ENCODE measurements around the gene PPIH.

PPIH gene

DNA sequence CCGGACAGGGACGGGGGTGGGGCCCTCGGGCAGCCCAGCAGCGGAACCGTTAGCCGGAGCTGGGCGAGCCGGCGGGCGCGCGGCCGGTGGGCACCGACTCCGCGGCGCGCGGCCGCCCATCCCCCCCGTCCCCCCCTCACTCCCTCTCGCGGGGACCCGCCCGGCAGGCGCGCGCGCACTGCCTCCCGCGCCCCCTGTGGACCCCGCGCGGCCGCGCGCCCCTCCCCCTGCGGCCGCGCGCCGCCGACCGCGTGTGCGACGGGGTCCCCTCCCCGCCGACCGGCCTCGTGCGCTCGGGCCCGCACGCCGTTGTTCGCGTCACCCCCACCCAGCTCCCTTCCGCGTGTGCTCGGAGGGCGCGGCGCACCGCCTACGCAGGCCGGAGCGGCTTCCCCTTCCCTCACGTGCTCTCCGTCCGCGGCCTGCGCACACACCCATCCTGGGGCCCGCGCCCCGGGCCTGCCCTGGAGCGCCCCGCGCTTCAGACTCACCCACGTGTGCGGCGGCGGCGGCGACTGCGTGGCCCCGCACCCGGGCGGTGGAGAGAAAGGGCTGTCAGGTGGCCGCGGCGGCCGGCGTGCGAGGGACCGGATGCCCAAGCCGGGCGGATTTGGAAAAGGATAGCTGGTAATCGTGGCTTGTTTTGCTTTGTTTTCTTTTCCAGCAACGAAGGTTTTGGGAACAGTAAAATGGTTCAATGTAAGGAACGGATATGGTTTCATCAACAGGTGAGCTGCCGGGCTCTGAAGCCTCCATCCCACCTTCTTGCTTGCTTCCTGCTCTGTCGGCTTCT, 24.7 kb downstream of the PPIH start:
- Histone ChIP-seq H3K4me1 (ENCODE audit: insufficient read depth, low read length) (peaks cover 57% of the 10 kb centered on the region), H3K27ac (ENCODE audit: low read depth, low read length) (peak overlapping the region; percentile 53)

DNA sequence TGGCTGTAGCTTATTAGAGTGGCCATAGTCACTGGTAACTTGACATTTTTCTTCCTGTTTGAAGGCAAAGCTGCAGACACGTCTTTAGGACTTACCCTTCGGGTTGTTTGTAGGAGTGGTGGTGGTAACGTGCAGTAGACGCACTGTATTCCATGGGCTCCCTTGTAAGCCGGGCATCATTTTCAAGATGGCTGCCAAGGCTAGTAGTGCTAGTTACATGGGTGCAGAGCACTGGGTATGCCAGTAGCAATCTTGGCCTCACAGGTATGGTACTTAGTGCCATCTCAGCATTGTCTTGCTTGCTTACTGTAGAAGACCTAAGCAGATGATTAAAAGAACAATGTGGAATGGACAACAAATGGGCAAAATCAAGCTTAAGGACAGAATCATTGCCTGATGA, 25.9 kb downstream of the PPIH start:
- Histone ChIP-seq H3K9ac (ENCODE audit: low read length) (peak overlapping the region; percentile 22), H3K36me3 (ENCODE audit: insufficient read depth, low read length) (no peaks in the 10 kb centered on the region), H3K4me1 (ENCODE audit: insufficient read depth, low read length) (peaks cover 69% of the 10 kb centered on the region), H3K4me3 (ENCODE audit: low read depth in 1 of 2, low read length in 2 of 2) (peak overlapping the region in 1 of 2 donors; percentile 58), H3K27ac (ENCODE audit: low read depth, low read length) (no peak overlapping the region), H3K9me3 (ENCODE audit: low read length) (no peaks in the 10 kb centered on the region), H3K27me3 (ENCODE audit: control insufficient read depth in 1 of 2, insufficient read depth in 2 of 2, low read length in 2 of 2) (no peaks in the 10 kb centered on the region)

More for the DNA sequence above, 24.7 kb downstream of the PPIH start:
- Histone ChIP-seq H3K9ac (ENCODE audit: low read length) (peak overlapping the region; percentile 22), H3K9me3 (ENCODE audit: low read length) (no peaks in the 10 kb centered on the region), H3K27me3 (ENCODE audit: control insufficient read depth in 1 of 2, insufficient read depth in 2 of 2, low read length in 2 of 2) (no peaks in the 10 kb centered on the region), H3K36me3 (ENCODE audit: insufficient read depth, low read length) (no peaks in the 10 kb centered on the region), H3K4me3 (ENCODE audit: low read depth in 1 of 2, low read length in 2 of 2) (peak overlapping the region; percentile 44 to 58)

- H3K9me3 ChIP-seq (ENCODE audit: low read length) = no peaks in the 10 kb centered on the region
- peaks cover 71% of the 10 kb centered on the region for H3K4me1 ChIP-seq (ENCODE audit: insufficient read depth, low read length)
- H3K27me3 ChIP-seq (ENCODE audit: control insufficient read depth in 1 of 2, insufficient read depth in 2 of 2, low read length in 2 of 2) = no peaks in the 10 kb centered on the region
- H3K27ac ChIP-seq (ENCODE audit: low read depth, low read length) = no peak overlapping the region
- H3K36me3 ChIP-seq (ENCODE audit: insufficient read depth, low read length) = no peaks in the 10 kb centered on the region
- no peak overlapping the region for H3K9ac ChIP-seq (ENCODE audit: low read length)
- H3K4me3 ChIP-seq (ENCODE audit: low read depth in 1 of 2, low read length in 2 of 2) = no peak overlapping the region
These were observed 28.2 kb downstream of the PPIH start for GRCh38 chr1:42686418-42686817.

DNA sequence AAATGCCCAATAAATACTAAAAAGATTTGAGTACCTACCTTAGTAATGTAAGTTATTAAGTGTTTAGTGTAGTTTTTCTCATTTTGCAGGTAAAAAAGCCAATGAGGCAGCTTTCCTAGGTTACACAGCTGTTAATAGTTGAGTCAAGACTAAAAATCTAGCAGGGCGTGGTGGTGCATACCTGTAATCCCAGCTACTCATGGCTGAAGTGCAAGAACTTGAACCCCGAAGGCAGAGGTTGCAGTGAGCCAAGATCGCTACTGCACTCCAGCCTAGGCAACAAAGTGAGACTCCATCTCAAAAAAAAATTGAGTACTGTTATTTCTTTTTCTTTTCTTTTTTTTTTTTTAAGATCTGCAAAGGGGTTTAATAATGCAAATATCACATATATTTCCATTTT, 31.7 kb downstream of the PPIH start:
- H3K9ac ChIP-seq (ENCODE audit: low read length) = no peak overlapping the region
- H3K4me3 ChIP-seq (ENCODE audit: low read depth in 1 of 2, low read length in 2 of 2) = no peak overlapping the region
- H3K27ac ChIP-seq (ENCODE audit: low read depth, low read length) = no peak overlapping the region
- H3K4me1 ChIP-seq (ENCODE audit: insufficient read depth, low read length) = peaks cover 66% of the 10 kb centered on the region
- H3K27me3 ChIP-seq (ENCODE audit: control insufficient read depth in 1 of 2, insufficient read depth in 2 of 2, low read length in 2 of 2) = no peaks in the 10 kb centered on the region
- no peaks in the 10 kb centered on the region for H3K9me3 ChIP-seq (ENCODE audit: low read length)
- H3K36me3 ChIP-seq (ENCODE audit: insufficient read depth, low read length) = peaks cover under 1% of the 10 kb centered on the region

DNA sequence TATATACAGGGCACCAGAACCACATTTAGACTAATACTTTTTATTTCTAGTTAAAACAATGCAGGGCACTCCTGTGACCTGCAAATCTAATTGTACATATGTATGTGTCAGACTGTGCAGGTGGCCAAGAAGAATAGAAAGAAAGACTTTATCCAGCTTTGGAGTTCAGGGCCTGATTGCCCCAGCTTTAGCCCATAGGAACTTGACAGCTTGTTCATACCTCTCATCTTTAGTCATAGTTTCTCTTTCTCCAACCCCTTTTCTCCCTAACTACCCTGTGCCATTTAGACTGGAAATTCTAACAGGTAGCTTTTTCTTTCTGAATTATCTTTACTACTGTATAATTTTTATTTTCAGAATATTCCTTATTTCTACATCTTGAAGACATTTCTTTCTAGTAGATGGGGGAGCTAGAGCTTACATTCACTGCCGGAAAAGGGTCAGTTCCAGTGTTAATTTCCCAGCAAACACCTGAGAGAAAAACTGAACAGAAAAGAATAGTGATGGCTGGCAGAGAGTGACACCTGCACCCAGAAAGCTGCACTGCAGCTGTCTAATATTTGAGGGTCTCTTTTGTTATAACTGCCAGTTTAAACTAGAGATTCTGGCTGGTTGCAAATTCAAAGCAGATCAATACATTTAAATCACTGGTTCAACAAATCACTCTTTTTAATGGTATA, 32.4 kb downstream of the PPIH start:
- H3K27ac ChIP-seq (ENCODE audit: low read depth, low read length) = no peak overlapping the region

DNA sequence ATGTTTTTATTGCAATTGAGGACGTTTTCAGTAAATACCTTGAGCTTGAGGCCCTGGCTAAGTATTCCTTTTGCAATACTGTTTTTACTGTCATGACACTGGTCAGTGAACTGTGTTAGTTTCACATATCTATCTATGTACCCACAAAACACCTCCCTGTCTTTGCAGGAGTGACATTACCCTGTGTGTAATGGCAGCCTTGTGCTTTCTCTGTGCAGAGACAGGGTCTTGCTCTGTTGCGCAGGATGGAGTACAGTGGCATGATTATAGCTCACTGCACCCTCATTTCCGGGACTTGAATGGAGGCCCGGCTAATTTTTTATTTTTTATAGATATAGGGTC, 32.9 kb downstream of the PPIH start:
- Histone ChIP-seq H3K4me3 (ENCODE audit: low read depth in 1 of 2, low read length in 2 of 2) (no peak overlapping the region), H3K27me3 (ENCODE audit: control insufficient read depth in 1 of 2, insufficient read depth in 2 of 2, low read length in 2 of 2) (no peaks in the 10 kb centered on the region), H3K9ac (ENCODE audit: low read length) (no peak overlapping the region), H3K27ac (ENCODE audit: low read depth, low read length) (no peak overlapping the region), H3K36me3 (ENCODE audit: insufficient read depth, low read length) (peaks cover 10% of the 10 kb centered on the region), H3K9me3 (ENCODE audit: low read length) (no peaks in the 10 kb centered on the region), H3K4me1 (ENCODE audit: insufficient read depth, low read length) (peaks cover 54% of the 10 kb centered on the region)

More for the DNA sequence above, 32.4 kb downstream of the PPIH start:
- H3K4me3 ChIP-seq (ENCODE audit: low read depth in 1 of 2, low read length in 2 of 2) = no peak overlapping the region
- H3K9ac ChIP-seq (ENCODE audit: low read length) = no peak overlapping the region
- H3K36me3 ChIP-seq (ENCODE audit: insufficient read depth, low read length) = peaks cover 5% of the 10 kb centered on the region
- H3K4me1 ChIP-seq (ENCODE audit: insufficient read depth, low read length) = peaks cover 59% of the 10 kb centered on the region
- H3K27me3 ChIP-seq (ENCODE audit: control insufficient read depth in 1 of 2, insufficient read depth in 2 of 2, low read length in 2 of 2) = no peaks in the 10 kb centered on the region
- no peaks in the 10 kb centered on the region for H3K9me3 ChIP-seq (ENCODE audit: low read length)

GRCh38 chr1:42692461-42692860, 34.2 kb downstream of the PPIH start:
- Histone ChIP-seq H3K27ac (ENCODE audit: low read depth, low read length) (no peak overlapping the region), H3K4me1 (ENCODE audit: insufficient read depth, low read length) (peaks cover 42% of the 10 kb centered on the region), H3K27me3 (ENCODE audit: control insufficient read depth in 1 of 2, insufficient read depth in 2 of 2, low read length in 2 of 2) (no peaks in the 10 kb centered on the region), H3K4me3 (ENCODE audit: low read depth in 1 of 2, low read length in 2 of 2) (no peak overlapping the region), H3K9ac (ENCODE audit: low read length) (no peak overlapping the region), H3K9me3 (ENCODE audit: low read length) (no peaks in the 10 kb centered on the region), H3K36me3 (ENCODE audit: insufficient read depth, low read length) (peaks cover 24% of the 10 kb centered on the region)

GRCh38 chr1:42692911-42693310, 34.7 kb downstream of the PPIH start:
- Histone ChIP-seq H3K4me1 (ENCODE audit: insufficient read depth, low read length) (peaks cover 37% of the 10 kb centered on the region), H3K9me3 (ENCODE audit: low read length) (no peaks in the 10 kb centered on the region), H3K27ac (ENCODE audit: low read depth, low read length) (no peak overlapping the region), H3K27me3 (ENCODE audit: control insufficient read depth in 1 of 2, insufficient read depth in 2 of 2, low read length in 2 of 2) (no peaks in the 10 kb centered on the region), H3K9ac (ENCODE audit: low read length) (no peak overlapping the region), H3K4me3 (ENCODE audit: low read depth in 1 of 2, low read length in 2 of 2) (no peak overlapping the region), H3K36me3 (ENCODE audit: insufficient read depth, low read length) (peaks cover 28% of the 10 kb centered on the region)

DNA sequence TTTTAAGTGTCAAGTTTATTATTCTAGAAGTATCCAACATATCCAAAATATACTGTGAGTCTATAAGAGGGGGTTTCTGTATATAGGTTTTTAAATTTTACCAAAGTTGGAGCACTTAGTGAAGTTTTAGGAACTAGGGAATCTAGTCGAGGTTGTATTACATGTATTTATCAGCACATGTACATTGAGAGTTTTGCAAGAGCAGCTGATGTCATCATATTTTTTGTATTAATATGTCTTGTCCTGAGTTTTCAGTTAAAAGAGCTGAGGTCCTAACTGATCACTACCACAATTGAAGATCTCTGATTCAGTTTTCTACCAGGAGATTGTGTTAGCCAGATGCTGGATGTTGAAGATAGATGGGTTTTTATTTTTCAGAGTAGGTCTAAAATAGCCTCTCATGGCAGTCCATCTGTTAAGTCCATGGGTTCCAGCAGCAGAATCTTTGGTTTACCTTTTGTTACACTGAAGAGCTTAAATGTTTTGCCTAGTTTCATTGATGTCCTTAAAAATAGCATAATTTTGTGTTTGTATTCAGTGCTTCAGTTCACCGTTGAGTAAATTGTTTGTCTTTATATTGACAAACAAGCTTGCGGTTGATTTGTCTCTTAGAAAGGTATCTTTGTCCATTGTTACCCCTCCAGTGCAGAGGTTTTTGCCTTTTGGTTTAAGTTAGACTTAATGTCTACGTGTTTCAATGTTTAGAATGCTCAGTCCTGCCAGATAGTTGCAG, 40.0 kb downstream of the PPIH start:
- Histone ChIP-seq H3K4me3 (ENCODE audit: low read depth in 1 of 2, low read length in 2 of 2) (no peak overlapping the region), H3K9me3 (ENCODE audit: low read length) (no peaks in the 10 kb centered on the region), H3K27ac (ENCODE audit: low read depth, low read length) (no peak overlapping the region), H3K27me3 (ENCODE audit: control insufficient read depth in 1 of 2, insufficient read depth in 2 of 2, low read length in 2 of 2) (no peaks in the 10 kb centered on the region), H3K9ac (ENCODE audit: low read length) (no peak overlapping the region), H3K36me3 (ENCODE audit: insufficient read depth, low read length) (peaks cover 69% of the 10 kb centered on the region), H3K4me1 (ENCODE audit: insufficient read depth, low read length) (no peaks in the 10 kb centered on the region)

DNA sequence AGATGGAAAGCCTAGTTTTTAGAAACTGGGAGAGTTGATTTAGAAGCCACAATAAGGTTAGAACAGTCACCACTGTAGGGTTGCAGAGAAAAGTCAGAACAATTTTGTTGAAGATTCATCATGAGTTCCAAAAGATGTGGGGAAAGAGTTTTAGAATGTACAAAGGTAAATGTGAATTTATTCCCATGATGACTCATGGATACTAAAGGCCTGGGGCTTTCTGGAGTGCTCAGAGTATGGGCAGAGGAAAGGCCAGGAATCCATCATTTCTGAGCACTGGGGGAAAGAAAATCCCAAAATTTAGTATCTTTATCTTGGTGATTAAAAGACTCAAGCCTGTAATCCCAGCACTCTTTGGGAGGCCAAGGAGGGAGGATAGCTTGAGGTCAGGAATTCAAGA, 41.8 kb downstream of the PPIH start:
- Histone ChIP-seq H3K36me3 (ENCODE audit: insufficient read depth, low read length) (peaks cover 79% of the 10 kb centered on the region), H3K9me3 (ENCODE audit: low read length) (no peaks in the 10 kb centered on the region), H3K9ac (ENCODE audit: low read length) (no peak overlapping the region), H3K4me1 (ENCODE audit: insufficient read depth, low read length) (no peaks in the 10 kb centered on the region), H3K27me3 (ENCODE audit: control insufficient read depth in 1 of 2, insufficient read depth in 2 of 2, low read length in 2 of 2) (no peaks in the 10 kb centered on the region), H3K27ac (ENCODE audit: low read depth, low read length) (no peak overlapping the region), H3K4me3 (ENCODE audit: low read depth in 1 of 2, low read length in 2 of 2) (no peak overlapping the region)

GRCh38 chr1:42703888-42704464, 45.8 kb downstream of the PPIH start:
- no peaks in the 10 kb centered on the region for H3K27me3 ChIP-seq (ENCODE audit: control insufficient read depth in 1 of 2, insufficient read depth in 2 of 2, low read length in 2 of 2)
- no peaks in the 10 kb centered on the region for H3K9me3 ChIP-seq (ENCODE audit: low read length)
- H3K4me3 ChIP-seq (ENCODE audit: low read depth in 1 of 2, low read length in 2 of 2) = no peak overlapping the region
- no peaks in the 10 kb centered on the region for H3K4me1 ChIP-seq (ENCODE audit: insufficient read depth, low read length)
- H3K36me3 ChIP-seq (ENCODE audit: insufficient read depth, low read length) = peaks cover 49% of the 10 kb centered on the region
- no peak overlapping the region for H3K9ac ChIP-seq (ENCODE audit: low read length)
- no peak overlapping the region for H3K27ac ChIP-seq (ENCODE audit: low read depth, low read length)
